Testis (tissue), 3 donors: ENCODE measurements around the gene TDRD1. TPM values are rescaled to one million over a fixed set of nuclear protein-coding genes. Genes with fewer than 3 reads are reported as not detected.
A peak's percentile ranks its signal among the peaks of the same experiment; 100 is the strongest.

Experiments
- DNase-seq: peaks from one replicate; pipeline ENCODE4 v3.0.0-alpha.2; 2019
- H3K27ac ChIP-seq, 2 donors: fragments of 200-600 bp; sonication (generic); one replicate each; pipeline ENCODE4 v1.5.1; 2019
- H3K27me3 ChIP-seq: fragments of 200-600 bp; sonication (generic); one replicate; pipeline ENCODE4 v1.5.1; 2019
- H3K36me3 ChIP-seq: fragments of 200-600 bp; sonication (generic); one replicate; pipeline ENCODE4 v1.5.1; 2017; ENCODE audit warnings: low read depth; ENCODE audit errors: missing control alignments
- H3K4me1 ChIP-seq: fragments of 200-600 bp; sonication (generic); one replicate; pipeline ENCODE4 v1.5.1; 2019
- H3K4me3 ChIP-seq, 2 donors: fragments of 200-600 bp; sonication (generic); one replicate each; pipeline ENCODE4 v1.5.1; 2017 to 2019
- H3K9me3 ChIP-seq: fragments of 200-600 bp; sonication (generic); one replicate; pipeline ENCODE4 v1.5.1; 2017
- CTCF ChIP-seq, 3 experiments: fragments of 450-650 bp in 2 of 3; fragments of 200-600 bp in 1 of 3; sonication (generic) in 1 of 3; IDR thresholded peaks; one replicate each; pipeline ENCODE4 v1.5.1; 2016 to 2019; ENCODE audit warnings: antibody characterized with exemption in 3 of 3, mild to moderate bottlenecking in 2 of 3, moderate library complexity in 1 of 3
- POLR2A ChIP-seq: fragments of 450-650 bp; IDR thresholded peaks from one replicate; pipeline ENCODE4 v1.6.1; 2017; ENCODE audit warnings: antibody characterized with exemption, mild to moderate bottlenecking, moderate library complexity
- WGBS, 2 donors: methylation state at CpG; one replicate each; pipeline ENCODE4 v1.1.5; 2018; 5-methylcytosine and 5-hydroxymethylcytosine counted together
- intact Hi-C: fragments of 100-400 bp; cut with DNase I; formaldehyde crosslinking; loops from one replicate; pipeline ENCODE4 v1.15.1; 2023; ENCODE audit warnings: low total_unique reads
- polyA plus RNA-seq: library from polyadenylated mRNA; stranded (reverse); fragments of 350-450 nt; fragmentation: Illumina TruSeq; extraction: RNeasy Lipid Tissue Mini Kit (QIAGEN cat#74804); gene quantifications from one replicate; pipeline ENCODE4 v1.2.3, GENCODE V29; 2014; ENCODE audit warnings: low read depth, low replicate concordance; ENCODE audit not compliant: insufficient read depth
- total RNA-seq, 2 donors: library from RNA; depleted of rRNA; stranded (reverse); fragments of >200 nt; gene quantifications; one replicate each; pipeline ENCODE4 v1.2.3, GENCODE V29; 2016

The TDRD1 gene
- total and polyA plus RNA-seq, 3 donors from 2014 or later: 25.7 to 32.7 (median 32.3) TPM

- H3K27ac ChIP-seq: no peak overlapping the region
- no peak for DNase-seq
- H3K36me3 ChIP-seq: no peaks in the 10 kb centered on the region
- H3K4me3 ChIP-seq: no peak overlapping the region
- no peaks in the 10 kb centered on the region for H3K9me3 ChIP-seq
- WGBS, 2 donors: 90 to 95% methylated on average over 1 of the region's 1 CpG
- no peaks in the 10 kb centered on the region for H3K27me3 ChIP-seq
- intact Hi-C loops: no loop called here
- no peaks in the 10 kb centered on the region for H3K4me1 ChIP-seq
- TF ChIP-seq CTCF (IDR thresholded peaks at IDR 0.05) (no peak), POLR2A (no peak)
Measured at GRCh38 chr10:114151892-114152291, 27.3 kb upstream of the TDRD1 start.

GRCh38 chr10:114157912-114158311 is 21.2 kb upstream of the TDRD1 start:
- intact Hi-C loops: no loop called here
- H3K4me3 ChIP-seq: no peak overlapping the region
- no peaks in the 10 kb centered on the region for H3K9me3 ChIP-seq
- no peaks in the 10 kb centered on the region for H3K36me3 ChIP-seq
- no peak overlapping the region for H3K27ac ChIP-seq
- WGBS, 2 donors: 88 to 89% methylated on average over 2 of the region's 2 CpGs
- no peaks in the 10 kb centered on the region for H3K4me1 ChIP-seq
- TF ChIP-seq POLR2A (no peak), CTCF (IDR thresholded peaks at IDR 0.05) (no peak)
- no peak for DNase-seq
- no peaks in the 10 kb centered on the region for H3K27me3 ChIP-seq

DNA sequence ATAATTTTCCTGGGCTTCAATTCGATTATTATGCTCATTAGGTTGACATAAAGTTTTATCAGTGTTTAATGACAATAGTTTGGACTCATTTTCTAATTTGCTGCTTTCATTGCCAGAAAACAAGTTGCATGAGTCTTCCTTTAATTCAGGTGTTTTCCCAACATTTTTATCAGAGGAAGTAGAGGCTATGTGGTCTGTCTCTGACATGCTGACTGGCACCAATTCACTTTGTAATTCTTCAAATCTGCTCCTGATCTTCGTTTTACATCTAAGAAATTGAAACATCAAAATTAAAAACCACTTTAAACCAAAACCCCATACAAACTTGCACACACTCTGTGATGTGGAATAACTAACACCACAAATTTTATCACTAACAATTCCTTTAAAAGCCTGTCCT is 16.1 kb upstream of the TDRD1 start:
- Histone ChIP-seq H3K9me3 (no peaks in the 10 kb centered on the region), H3K27ac (peak overlapping the region; percentile 6 to 64), H3K27me3 (no peaks in the 10 kb centered on the region), H3K36me3 (no peaks in the 10 kb centered on the region), H3K4me1 (peaks cover 6% of the 10 kb centered on the region), H3K4me3 (no peak overlapping the region)
- intact Hi-C loops: no loop called here
- 22 to 47% methylated on average over 2 of the region's 2 CpGs for WGBS, 2 donors
- TF ChIP-seq POLR2A (no peak), CTCF (IDR thresholded peaks at IDR 0.05) (no peak)
- no peak for DNase-seq

DNA sequence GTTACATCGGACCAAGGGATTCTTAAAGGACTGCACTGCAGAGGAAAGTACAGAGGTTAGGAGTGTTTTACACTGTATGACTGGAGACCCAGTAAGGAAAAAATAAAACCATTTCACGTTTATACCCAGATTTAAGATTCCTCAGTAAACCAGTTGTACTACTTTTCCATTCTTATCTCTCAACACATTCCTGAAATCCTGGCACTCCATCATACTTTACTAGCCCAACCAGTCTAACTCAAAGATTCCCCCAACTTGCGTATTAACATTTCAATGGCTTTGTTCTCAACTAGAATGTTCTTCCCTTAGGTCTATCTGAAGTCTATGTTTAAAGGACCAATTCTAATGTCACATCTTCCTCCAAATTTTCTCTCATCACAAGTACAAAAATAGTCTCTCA is 13.1 kb upstream of the TDRD1 start:
- H3K9me3 ChIP-seq: no peaks in the 10 kb centered on the region
- no peak for DNase-seq
- H3K27ac ChIP-seq: peak overlapping the region in 1 of 2 donors; percentile 9
- no peak overlapping the region for H3K4me3 ChIP-seq
- no peaks in the 10 kb centered on the region for H3K27me3 ChIP-seq
- TF ChIP-seq POLR2A: no peak
- TF ChIP-seq CTCF (IDR thresholded peaks at IDR 0.05): no peak
- H3K4me1 ChIP-seq: peaks cover 6% of the 10 kb centered on the region
- WGBS, 2 donors: 46 to 60% methylated on average over 3 of the region's 3 CpGs
- intact Hi-C loops: no loop called here
- no peaks in the 10 kb centered on the region for H3K36me3 ChIP-seq

DNA sequence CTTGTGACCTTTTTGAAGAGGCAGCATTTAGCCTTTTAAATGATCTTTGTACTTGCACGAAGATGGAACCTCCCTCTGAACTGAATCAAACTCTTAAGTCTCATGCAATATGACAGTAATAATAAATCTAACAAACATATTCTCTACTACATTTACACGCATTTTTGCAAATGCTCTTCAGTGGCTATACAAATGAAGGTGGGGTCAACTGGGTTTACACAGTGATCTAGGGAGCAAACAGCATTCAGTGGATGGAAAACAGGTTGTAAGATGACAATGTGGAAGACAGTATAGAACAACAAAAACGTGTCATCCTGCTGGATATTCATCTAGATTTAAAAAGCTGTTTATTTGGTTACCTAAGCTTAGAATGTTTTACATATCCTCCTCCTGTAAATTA is 12.7 kb upstream of the TDRD1 start:
- Histone ChIP-seq H3K27me3 (no peaks in the 10 kb centered on the region), H3K27ac (no peak overlapping the region), H3K4me3 (no peak overlapping the region), H3K36me3 (no peaks in the 10 kb centered on the region), H3K4me1 (peaks cover 6% of the 10 kb centered on the region), H3K9me3 (no peaks in the 10 kb centered on the region)
- intact Hi-C loops: no loop called here
- no peak for DNase-seq
- TF ChIP-seq POLR2A: no peak
- TF ChIP-seq CTCF (IDR thresholded peaks at IDR 0.05): no peak
- 46 to 60% methylated on average over 3 of the region's 3 CpGs for WGBS, 2 donors
